Fibroblast of mammary gland (primary cell): ENCODE results near the gene GPD1L.
"Not testable (repeated sequence)": the region's sequence is repeated elsewhere in the genome, so short reads cannot be mapped to it uniquely, and the experiment has no call there.

Source experiments
- DNase-seq: peaks from one replicate; pipeline ENCODE4 v3.0.0-alpha.2; 2010; ENCODE audit warnings: low read depth
- H3K4me3 ChIP-seq: 2 replicates; pipeline ENCODE4 v1.5.1; 2011; ENCODE audit warnings: low read depth, mild to moderate bottlenecking, low read length, moderate library complexity; ENCODE audit not compliant: control insufficient read depth
- CTCF ChIP-seq: conservative IDR thresholded peaks from 2 replicates; pipeline ENCODE4 v1.5.1; 2011; ENCODE audit warnings: low read depth, low read length, inconsistent platforms; ENCODE audit not compliant: control insufficient read depth, insufficient read depth

GPD1L gene

GRCh38 chr3:32181796-32182195 lies 75.4 kb downstream of the GPD1L start:
- no peak for DNase-seq
- TF ChIP-seq CTCF, result no peak

GRCh38 chr3:32184187-32184730 lies 77.8 kb downstream of the GPD1L start:
- peak; percentile 26 for DNase-seq
- no peak overlapping the region for H3K4me3 ChIP-seq
- no peak for TF ChIP-seq CTCF

More at GRCh38 chr3:32181796-32182195, 75.4 kb downstream of the GPD1L start:
- H3K4me3 ChIP-seq, result no peak overlapping the region

GRCh38 chr3:32186097-32186496 lies 79.7 kb downstream of the GPD1L start:
- TF ChIP-seq CTCF, result no peak
- no peak for DNase-seq
- no peak overlapping the region for H3K4me3 ChIP-seq

GRCh38 chr3:32186876-32187275 lies 80.5 kb downstream of the GPD1L start:
- DNase-seq, result no peak
- TF ChIP-seq CTCF, result no peak
- H3K4me3 ChIP-seq, result no peak overlapping the region

GRCh38 chr3:32189693-32190092 lies 83.3 kb downstream of the GPD1L start:
- no peak for DNase-seq
- no peak overlapping the region for H3K4me3 ChIP-seq
- no peak for TF ChIP-seq CTCF

GRCh38 chr3:32190556-32190955 lies 84.1 kb downstream of the GPD1L start:
- H3K4me3 ChIP-seq, DNase-seq: not testable (repeated sequence)

GRCh38 chr3:32193101-32193500 lies 86.7 kb downstream of the GPD1L start:
- no peak overlapping the region for H3K4me3 ChIP-seq
- no peak for DNase-seq
- TF ChIP-seq CTCF, result no peak
